NCI-H2196 (cell line): ENCODE data around the gene UTP15.

Source experiments
- DNase-seq: peaks from one replicate; lab custom pipeline; 2025; ENCODE audit not compliant: unreplicated experiment; lab: John Stamatoyannopoulos, UW

The UTP15 gene, protein sequence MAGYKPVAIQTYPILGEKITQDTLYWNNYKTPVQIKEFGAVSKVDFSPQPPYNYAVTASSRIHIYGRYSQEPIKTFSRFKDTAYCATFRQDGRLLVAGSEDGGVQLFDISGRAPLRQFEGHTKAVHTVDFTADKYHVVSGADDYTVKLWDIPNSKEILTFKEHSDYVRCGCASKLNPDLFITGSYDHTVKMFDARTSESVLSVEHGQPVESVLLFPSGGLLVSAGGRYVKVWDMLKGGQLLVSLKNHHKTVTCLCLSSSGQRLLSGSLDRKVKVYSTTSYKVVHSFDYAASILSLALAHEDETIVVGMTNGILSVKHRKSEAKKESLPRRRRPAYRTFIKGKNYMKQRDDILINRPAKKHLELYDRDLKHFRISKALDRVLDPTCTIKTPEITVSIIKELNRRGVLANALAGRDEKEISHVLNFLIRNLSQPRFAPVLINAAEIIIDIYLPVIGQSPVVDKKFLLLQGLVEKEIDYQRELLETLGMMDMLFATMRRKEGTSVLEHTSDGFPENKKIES

DNA sequence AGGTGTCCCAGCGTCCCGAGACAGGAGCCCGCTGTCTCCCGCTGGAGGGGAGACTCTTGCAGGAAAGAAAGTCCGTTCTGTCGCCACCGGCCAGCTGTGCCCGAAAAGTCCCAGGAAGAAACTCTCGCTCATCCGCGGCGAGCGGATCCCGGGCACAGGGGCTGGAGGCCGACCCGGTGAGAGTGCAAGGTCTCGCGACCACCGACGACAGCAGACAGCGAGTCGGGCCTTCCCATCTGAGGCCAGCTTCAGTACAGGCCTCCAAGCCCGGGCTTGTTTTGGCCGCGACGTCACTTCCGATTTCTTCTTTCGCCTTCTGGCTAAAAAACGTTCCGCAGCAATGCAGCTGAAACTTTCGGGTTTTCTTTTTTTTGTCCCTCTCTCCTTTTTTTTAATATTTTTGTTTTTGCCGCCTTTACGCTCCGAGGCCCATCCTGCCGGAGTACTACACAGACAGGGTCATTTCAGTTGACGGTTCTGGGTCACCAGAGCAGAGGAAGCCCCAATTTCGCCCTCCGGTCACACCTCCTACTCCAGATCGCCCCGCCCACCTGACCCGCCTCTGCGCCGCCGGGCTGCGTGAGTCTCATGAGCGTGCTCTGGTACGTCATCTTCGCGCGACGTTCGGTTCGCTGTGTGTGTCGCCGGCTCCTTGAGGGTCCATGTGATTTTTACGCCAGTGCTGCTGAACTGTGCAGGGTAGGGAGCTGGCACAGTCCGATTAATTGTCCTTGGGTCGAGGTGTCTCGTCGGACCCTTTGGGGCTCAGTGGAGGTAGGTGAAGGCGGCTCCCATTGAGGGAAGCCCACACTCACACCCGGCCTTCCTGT lies at the start of gene UTP15, which contains the start of gene ANKRA2:
Gene UTP15 (plus strand): TSS at position 605 of the 830 bp plus-strand sequence. CDS start 1,602 bp downstream, outside the sequence.
Gene ANKRA2 (minus strand): TSS at position 501 of the 830 bp plus-strand sequence. CDS start 2,758 bp downstream, outside the sequence.
- DNase-seq: peak; percentile 91

DNA sequence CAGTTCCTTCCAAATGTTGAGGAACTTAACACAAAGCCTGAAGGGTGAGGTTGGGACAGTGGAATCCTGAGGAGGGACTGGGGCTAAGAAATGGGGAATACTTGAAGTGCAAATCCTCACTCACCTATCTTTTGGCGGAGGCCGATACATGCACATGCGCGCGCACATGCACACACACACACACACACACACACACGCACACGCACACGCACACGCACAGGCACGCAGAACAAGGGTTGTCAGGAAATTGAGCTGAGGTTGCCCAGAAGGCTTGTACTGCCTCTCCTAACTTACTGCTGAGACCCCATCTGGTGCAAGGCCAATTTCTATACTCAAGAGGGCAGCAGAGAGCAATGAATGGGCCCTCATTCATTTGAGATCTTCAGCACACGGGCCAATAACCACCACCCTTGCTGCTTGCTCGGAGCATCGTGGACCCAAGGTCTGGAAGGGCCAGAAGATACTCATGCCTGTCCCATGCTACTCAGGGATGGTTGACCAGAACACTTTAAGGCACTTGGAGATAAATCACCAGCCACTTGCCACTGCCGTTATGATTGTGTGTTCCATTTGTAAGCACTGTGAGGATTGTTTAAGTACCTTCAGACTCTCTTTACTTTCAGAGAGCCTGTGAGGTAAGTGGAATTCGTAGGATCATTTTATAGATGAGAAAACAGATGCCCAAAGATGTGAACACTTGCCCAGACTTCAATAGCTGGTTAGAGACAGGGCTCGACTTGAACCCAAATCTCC lies 45.8 kb upstream of the UTP15 start:
- DNase-seq: peak; percentile 53

DNA sequence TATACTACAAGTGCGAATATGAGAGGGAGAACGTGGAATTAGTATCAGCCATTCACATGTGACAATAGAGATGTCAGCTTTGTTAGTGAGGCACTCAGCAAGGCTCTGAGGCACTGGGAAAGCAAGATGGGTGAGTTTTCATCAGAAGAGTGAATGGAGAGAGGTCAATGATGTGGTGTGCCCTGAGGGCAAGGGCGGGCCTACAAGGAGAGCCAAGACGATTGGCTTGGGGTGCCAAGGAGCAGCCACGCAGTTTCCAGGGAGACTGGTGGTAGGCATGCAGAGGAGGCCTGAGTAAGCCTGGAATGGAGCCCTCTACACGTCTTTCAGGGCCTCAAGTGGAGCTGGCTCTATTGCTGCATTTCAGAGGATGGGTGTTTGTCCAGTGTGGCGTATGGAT lies 42.6 kb upstream of the UTP15 start:
- DNase-seq: no peak

DNA sequence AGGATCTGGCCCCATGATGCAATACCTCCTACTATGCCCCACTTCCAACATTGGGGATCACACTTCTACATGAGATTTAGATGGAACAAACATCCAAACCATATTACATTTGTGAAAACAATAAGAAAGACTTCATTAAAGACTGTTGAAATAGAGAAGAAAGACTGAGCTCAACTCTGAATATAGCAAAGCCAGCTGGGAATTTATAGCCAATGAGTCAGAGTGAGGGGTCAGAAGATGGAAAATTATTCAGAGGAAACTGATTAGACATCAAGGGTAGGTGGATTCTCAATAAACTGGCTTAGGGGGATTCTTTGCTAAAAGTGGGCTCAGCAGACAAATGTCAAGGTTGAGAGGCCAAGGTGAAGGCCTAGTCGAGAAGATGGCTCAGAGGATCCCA lies 41.7 kb upstream of the UTP15 start:
- no peak for DNase-seq

DNA sequence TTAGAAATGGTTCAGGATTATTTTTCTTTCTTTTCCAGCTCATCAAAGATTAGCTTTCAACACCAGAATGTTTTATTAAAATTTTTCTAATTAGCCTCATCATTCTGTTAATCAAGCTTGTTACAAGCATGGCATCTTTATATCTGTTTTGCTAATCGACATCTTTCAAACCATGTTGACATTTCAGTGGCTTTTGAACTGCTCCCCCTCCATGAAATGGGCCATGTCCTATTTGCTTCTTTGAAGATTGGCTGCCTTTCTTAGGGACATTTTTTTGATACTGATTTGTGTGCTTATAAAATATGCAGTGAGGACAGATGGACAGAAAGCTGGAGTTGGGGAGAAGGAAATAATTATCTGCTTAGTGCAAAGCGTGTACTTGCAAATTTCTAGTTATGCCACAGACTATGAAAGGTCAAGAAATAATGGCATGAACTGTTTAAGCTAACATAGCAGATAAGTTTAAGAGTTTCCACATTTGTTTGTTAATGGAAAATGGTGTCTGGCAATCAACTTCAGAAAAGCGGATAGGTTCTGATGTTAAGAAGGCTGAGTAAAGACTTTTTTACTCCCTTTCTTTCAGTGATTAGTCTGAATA lies 39.8 kb upstream of the UTP15 start:
- DNase-seq: no peak

DNA sequence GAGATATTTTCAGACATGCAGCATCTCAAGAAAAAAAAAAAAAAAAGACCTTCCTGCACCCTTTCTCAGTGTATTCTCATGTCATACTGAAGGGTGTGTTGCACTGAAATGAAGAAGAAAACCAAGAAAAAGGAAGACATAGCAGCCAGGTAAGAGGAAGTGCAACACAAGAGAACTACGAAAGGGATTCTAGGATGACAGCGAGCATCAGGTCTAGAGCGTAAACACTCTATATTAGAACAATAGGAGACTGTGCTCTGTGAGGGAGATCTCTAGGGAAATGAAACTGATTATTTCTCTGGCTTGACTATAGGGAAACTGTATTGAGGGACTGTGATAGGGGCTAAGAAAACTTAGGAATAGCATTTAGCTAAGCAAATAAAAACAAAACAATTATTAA lies 37.3 kb upstream of the UTP15 start:
- no peak for DNase-seq

DNA sequence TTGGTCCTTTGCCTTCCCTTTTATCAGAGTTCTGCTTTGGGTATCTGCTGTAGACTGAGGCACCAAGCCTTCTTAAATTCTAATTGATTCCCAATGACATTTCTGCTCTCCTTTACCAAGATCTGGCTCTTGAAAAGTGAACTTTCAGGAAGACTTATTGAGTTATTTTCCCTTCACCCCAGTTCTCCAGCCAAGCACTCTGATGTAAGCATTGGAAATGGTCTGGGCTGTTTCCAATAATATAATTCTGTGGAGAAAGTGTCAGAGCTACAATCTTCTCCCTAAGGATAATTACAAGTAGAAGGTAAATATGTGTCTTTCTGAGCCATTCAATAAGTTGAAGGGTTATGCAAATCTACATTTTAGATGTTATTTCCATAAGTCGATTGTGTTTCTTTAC lies 36.5 kb upstream of the UTP15 start:
- DNase-seq: no peak

DNA sequence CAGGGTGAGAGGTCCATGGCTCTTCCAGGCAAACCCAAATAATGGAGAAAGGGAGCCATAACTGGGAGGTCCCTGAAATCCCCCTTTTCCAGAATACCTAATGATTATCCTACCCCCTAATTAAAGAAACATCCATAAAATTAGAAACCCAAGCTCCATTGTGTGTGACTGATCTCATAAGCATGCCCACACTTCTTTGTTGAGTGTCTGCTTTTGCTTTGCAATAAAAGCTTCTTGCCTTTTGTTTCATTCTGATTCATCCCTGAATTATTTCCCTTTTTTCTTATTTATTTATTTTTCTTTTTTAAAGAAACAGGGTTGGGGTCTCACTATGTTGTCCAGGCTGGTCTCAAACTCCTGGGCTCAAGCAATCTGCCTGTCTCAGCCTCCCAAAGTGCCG lies 34.2 kb upstream of the UTP15 start:
- DNase-seq: no peak

DNA sequence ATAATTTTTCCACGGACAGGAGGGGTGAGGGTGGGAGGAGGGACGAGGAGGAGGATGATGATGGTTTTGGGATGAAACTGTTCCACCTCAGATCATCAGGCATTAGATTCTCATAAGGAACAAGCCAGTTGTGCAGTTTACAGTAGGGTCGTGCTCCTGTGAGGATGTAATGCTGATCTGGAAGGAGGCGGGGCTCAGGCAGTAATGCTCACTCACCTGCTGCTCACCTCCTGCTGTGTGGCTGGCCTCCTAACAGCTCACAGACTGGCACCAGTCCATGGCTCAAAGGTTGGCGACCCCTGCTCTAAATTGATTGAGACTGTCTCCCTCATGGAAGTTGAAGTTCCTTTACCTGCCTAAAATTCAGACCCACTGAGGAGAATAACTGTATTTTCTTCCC lies 33.3 kb upstream of the UTP15 start:
- DNase-seq: no peak

DNA sequence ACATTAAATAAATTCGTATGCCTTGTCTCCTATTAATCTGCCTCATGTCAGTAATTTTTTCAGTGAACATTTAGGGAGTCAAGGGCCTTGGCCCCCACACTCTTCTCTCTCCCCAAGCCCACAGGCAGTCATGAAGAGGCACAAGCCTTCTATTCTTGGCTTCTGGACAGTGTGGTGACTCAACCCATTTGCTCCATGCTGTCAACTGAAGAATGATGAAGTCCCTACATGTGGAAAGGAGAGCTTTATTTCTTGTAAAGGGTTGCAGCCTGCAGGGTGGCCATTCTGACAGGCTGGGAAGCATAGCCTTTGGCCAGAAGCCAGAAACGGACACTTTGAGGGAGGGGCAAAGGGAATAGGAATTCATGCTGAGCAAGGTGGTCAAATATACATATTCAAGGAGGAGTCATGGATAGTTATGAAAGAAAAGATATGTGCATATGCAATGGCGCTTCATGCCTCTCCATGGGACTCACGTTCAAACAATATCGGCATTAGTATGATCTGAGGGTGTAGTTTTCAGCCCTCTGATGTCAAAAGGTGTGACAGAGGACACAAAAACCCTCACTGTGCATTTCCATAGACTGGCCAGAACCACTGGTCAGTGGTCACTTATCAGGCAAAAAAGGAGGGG lies 31.4 kb upstream of the UTP15 start:
- DNase-seq: no peak

DNA sequence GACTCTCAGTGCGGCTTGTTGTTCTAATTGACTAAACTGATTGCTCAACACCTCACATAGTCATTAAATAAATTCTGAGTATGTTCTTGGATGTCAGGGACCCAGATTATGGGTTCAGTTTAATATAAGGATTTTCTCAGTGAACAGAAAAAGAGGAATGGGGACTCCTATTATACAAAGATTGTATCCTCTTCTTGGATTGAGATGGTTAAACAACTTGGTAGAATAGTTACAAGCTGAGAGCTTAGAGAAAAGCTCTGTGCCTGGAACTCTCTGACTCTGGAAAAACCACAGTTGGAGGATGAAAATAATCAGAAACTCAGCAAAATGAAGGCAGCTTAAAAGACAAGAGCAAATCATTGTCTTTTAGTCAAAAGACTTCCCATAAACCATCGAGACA lies 30.6 kb upstream of the UTP15 start:
- DNase-seq: no peak

DNA sequence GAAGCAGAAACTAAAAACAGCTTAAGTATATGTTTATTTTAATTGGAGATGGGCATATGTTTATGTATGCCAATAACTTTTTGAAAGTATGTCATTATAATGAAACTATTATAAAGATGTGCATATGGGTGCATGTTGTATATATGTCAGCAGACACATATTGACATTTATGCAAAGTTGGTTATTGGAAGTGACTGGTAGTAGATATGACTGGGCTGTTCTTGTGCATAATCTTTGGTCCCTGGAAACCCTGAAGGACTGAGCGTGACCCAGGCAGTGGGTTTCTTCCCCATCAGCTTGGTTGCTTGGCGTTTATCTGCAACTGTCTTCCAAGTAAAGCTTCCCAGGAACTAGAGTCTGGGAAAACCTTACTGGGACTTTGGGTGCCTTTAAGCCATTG lies 25.8 kb upstream of the UTP15 start:
- DNase-seq: no peak

DNA sequence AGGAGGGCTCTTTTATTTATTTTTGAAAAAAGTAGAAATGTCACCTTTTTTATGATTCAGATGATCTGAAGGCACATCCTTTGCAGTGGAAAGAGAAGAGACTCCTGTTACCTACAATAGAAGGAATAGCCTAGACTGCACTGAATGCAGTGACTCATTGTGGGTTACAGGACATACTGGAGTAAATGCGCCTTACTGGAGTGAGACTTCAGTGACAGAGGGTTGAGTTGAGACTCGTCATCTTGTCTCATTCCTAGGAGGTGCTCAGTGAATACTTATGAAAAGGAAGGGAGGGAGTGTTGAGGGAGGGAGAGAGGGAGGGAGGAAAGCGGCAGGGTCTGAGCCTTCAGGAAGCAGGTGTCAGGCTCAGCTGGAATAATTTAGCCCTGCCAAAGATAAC lies 25.4 kb upstream of the UTP15 start:
- peak; percentile 11 for DNase-seq

DNA sequence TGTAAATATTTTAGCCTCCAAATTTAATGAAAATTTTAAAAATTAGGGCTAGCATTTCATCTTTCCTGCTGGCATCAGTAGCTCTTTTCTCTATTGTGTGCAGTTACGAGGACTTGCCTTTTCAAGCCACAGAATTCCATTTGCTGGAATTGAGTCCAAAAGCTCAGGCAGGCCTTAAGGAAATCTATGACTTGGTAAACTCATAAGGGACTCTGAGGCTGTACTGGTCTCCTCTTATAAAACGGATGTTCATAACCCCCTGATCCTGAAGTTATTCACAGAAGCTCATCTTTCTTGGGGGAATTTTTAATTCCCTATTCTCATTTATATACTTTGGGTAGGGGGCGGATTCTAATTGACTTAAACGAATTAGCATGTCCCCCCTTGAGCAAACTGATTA lies 23.5 kb upstream of the UTP15 start:
- no peak for DNase-seq

DNA sequence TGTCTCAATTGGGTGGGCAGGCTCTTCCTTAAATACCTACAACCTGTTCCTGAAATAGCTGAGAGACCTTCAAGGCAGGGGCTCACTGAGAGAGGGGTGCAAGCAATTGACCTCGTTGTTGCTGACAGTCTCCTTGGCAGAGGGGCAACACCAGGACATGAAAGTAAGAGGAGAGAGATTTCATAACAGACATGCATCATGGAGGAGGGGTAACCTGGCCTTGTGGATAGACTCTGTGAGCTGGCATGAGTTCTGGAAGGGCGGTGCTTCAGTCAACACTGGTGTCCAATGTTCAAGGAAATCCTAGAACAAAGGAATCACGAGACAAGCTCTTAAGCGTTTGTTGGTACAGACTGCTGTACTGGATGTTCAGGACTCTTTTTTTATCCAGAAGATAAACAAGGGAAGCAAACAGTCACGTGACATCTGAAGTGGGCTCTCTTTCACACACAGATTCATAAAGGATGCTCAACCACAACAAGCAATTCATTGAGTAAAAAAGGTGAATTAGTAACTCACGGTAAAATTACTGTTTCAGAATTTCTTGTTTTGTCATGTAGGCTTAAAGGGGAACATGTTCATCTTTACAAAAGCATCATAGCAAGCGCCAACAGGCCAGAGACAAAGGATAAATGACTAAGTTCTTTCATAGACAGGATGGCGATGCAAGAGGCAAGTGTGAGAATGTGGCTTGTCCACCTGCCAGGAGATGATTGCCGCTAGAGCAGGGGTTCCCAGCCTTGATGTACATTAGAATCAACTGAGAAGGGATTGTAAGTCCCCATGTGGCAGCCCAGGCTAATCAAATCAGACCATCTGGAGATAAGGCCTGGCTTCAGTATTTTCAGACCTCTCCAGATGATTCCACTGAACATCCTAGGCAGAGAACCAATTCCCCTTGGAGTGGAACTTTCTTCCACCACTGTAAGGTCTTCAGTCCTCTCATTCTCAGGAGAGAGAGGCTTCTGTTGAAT lies 20.8 kb upstream of the UTP15 start:
- peak; percentile 88 for DNase-seq

DNA sequence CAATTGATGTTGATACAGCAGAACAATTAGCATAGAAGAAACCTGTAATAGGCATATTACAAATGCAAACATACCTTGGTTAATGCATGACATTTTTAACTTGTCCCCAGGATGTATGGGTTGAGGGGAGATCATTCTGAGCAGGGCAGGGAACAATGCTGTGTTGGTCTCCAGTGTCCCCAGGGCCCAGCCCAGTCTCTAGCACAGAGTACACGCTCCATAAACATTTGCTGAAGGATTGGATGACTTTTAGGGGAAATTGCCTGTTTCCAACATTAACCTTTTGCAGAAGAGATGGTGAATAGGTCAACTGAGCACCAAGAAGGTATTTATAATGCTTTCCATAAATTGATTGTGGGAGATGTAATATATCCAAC lies 20.2 kb upstream of the UTP15 start:
- DNase-seq: no peak

DNA sequence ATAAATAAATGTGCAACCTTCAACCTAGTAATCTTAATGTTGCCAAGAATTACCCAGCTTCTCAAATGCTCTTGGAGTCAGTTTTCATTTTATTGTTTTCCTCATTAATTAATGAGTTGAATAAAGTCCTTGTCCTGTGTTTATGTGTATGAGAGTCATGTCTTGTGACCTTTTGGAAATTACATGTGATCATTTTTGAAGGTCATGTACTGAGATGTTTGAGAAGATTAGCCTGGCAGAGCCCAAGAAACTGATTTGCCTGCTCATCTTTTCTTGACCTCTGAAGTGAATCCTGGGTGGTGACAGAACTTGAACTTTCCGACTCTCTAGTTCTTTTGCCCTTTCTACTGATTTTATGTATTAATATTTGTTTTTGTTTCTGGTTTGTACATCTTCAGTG lies 15.5 kb upstream of the UTP15 start:
- no peak for DNase-seq

DNA sequence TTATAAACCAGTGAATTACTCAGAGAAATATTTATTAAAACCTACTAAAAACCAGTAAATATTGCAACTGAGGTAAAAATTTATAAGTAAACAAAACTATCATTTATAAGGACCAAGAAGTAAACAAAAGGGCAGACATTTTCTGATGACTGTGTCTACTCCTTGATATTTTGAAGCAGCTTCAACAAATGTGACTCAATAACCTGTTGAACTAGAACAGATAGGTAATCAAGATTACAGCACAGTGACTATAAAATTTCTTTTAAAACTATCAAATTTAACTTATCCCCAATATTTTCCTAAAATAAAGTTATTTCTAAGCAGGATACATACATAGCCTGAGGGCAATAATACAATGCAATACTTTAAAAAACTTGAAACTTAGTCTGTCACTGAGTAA lies 12.9 kb upstream of the UTP15 start:
- no peak for DNase-seq

DNA sequence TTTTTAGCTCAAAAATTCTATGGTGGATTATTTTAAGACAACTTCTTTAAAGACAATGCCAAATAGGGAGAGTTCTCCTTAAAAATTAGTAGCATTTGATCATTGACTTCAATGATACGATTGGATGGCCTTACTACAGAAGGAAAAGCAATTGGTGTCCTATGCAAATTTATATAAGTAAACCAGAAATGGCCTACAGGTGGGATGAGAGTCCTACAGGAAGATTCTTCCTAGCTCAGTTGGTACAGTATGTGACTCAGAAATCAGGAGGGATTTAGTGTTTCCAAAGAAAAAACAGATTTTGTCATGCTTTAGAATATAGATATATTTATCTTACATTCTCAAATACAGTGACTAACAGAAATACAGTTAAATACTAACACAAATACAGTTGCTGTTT lies 6.6 kb upstream of the UTP15 start:
- no peak for DNase-seq
